ENCODE results near the gene KRTAP21-1.

- TF ChIP-seq, protein P1, sequence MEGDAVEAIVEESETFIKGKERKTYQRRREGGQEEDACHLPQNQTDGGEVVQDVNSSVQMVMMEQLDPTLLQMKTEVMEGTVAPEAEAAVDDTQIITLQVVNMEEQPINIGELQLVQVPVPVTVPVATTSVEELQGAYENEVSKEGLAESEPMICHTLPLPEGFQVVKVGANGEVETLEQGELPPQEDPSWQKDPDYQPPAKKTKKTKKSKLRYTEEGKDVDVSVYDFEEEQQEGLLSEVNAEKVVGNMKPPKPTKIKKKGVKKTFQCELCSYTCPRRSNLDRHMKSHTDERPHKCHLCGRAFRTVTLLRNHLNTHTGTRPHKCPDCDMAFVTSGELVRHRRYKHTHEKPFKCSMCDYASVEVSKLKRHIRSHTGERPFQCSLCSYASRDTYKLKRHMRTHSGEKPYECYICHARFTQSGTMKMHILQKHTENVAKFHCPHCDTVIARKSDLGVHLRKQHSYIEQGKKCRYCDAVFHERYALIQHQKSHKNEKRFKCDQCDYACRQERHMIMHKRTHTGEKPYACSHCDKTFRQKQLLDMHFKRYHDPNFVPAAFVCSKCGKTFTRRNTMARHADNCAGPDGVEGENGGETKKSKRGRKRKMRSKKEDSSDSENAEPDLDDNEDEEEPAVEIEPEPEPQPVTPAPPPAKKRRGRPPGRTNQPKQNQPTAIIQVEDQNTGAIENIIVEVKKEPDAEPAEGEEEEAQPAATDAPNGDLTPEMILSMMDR (IDR thresholded peaks at IDR 0.05), result no peak
- no peak for TF ChIP-seq POLR2A (IDR thresholded peaks at IDR 0.05)
These were observed 8.1 kb downstream of the KRTAP21-1 start, which contains the start of gene KRTAP21-2 for GRCh38 chr21:30747159-30747558.

Data from body of pancreas (tissue), 4 donors.